ENCODE data around the gene MYBPHL.

MYBPHL gene

GRCh38 chr1:109243221-109243620 is 63.6 kb downstream of the MYBPHL start:
- H3K4me1 ChIP-seq (ENCODE audit: control insufficient read depth, insufficient read depth, low read length): peaks cover 26% of the 10 kb centered on the region
- no peak overlapping the region for H3K4me3 ChIP-seq (ENCODE audit: low read depth, low read length)
- no peak overlapping the region for H3K9ac ChIP-seq (ENCODE audit: low read depth, low read length)
- peaks cover 10% of the 10 kb centered on the region for H3K27me3 ChIP-seq (ENCODE audit: control insufficient read depth, insufficient read depth, low read length)
- peaks cover 12% of the 10 kb centered on the region for H3K36me3 ChIP-seq (ENCODE audit: control insufficient read depth, insufficient read depth, low read length)
- H3K9me3 ChIP-seq (ENCODE audit: control insufficient read depth, insufficient read depth, low read length): no peaks in the 10 kb centered on the region

GRCh38 chr1:109242387-109242786 is 64.4 kb downstream of the MYBPHL start:
- H3K4me1 ChIP-seq (ENCODE audit: control insufficient read depth, insufficient read depth, low read length): peaks cover 26% of the 10 kb centered on the region

More at GRCh38 chr1:109242387-109242786, 64.4 kb downstream of the MYBPHL start:
- peaks cover 19% of the 10 kb centered on the region for H3K36me3 ChIP-seq (ENCODE audit: control insufficient read depth, insufficient read depth, low read length)
- no peak overlapping the region for H3K9ac ChIP-seq (ENCODE audit: low read depth, low read length)
- H3K4me3 ChIP-seq (ENCODE audit: low read depth, low read length): no peak overlapping the region
- no peaks in the 10 kb centered on the region for H3K9me3 ChIP-seq (ENCODE audit: control insufficient read depth, insufficient read depth, low read length)
- peaks cover 4% of the 10 kb centered on the region for H3K27me3 ChIP-seq (ENCODE audit: control insufficient read depth, insufficient read depth, low read length)
